Astrocyte (in vitro differentiated cells and primary cell): ENCODE measurements around the gene SLC1A1.

Source experiments
- EZH2 ChIP-seq: IDR thresholded peaks from 2 replicates; pipeline ENCODE4 v1.6.1; 2012; ENCODE audit warnings: mild to moderate bottlenecking, low read length, inconsistent platforms; ENCODE audit not compliant: insufficient read depth
- TF ChIP-seq, protein P1 (sequence below): IDR thresholded peaks from 2 replicates; pipeline ENCODE4 v1.5.1; 2011; ENCODE audit warnings: low read depth, mild to moderate bottlenecking, inconsistent platforms, low read length, moderate library complexity; ENCODE audit not compliant: insufficient read depth

- TF ChIP-seq, protein P1, sequence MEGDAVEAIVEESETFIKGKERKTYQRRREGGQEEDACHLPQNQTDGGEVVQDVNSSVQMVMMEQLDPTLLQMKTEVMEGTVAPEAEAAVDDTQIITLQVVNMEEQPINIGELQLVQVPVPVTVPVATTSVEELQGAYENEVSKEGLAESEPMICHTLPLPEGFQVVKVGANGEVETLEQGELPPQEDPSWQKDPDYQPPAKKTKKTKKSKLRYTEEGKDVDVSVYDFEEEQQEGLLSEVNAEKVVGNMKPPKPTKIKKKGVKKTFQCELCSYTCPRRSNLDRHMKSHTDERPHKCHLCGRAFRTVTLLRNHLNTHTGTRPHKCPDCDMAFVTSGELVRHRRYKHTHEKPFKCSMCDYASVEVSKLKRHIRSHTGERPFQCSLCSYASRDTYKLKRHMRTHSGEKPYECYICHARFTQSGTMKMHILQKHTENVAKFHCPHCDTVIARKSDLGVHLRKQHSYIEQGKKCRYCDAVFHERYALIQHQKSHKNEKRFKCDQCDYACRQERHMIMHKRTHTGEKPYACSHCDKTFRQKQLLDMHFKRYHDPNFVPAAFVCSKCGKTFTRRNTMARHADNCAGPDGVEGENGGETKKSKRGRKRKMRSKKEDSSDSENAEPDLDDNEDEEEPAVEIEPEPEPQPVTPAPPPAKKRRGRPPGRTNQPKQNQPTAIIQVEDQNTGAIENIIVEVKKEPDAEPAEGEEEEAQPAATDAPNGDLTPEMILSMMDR, result no peak
- no peak for TF ChIP-seq EZH2
Observed at GRCh38 chr9:4517274-4517673, 27.0 kb downstream of the SLC1A1 start.
